A549 (cell line): ENCODE results near the gene PARP15.

Experiments used
- CBX8 ChIP-seq: fragments of 200-600 bp; sonication (generic); IDR thresholded peaks from 2 replicates; pipeline ENCODE4 v1.6.1; 2016
- CHD4 ChIP-seq: fragments of 200-600 bp; sonication (generic); IDR thresholded peaks from 2 replicates; pipeline ENCODE4 v1.6.1; 2016; ENCODE audit warnings: antibody characterized with exemption, mild to moderate bottlenecking, borderline replicate concordance
- EHMT2 ChIP-seq: fragments of 200-600 bp; sonication (generic); IDR thresholded peaks from 2 replicates; pipeline ENCODE4 v1.6.1; 2016; ENCODE audit warnings: antibody characterized with exemption, low read depth, mild to moderate bottlenecking, moderate library complexity
- EP300 ChIP-seq, 2 experiments: fragments of >200 bp; sonication (Bioruptor Twin); formaldehyde crosslinking; IDR thresholded peaks; 2 replicates in 1 of 2; 3 replicates in 1 of 2; pipeline ENCODE4 v1.6.1; 2016 to 2017
- JUNB ChIP-seq: fragments of >200 bp; sonication (Bioruptor Twin); formaldehyde crosslinking; IDR thresholded peaks from 2 replicates; pipeline ENCODE4 v1.6.1; 2016
- NFE2L2 ChIP-seq: fragments of 150-350 bp; conservative IDR thresholded peaks from 2 replicates; pipeline ENCODE4 v1.6.1; 2014; ENCODE audit warnings: low read length
- POLR2A ChIP-seq: IDR thresholded peaks from 2 replicates; pipeline ENCODE4 v1.6.1; 2012; ENCODE audit warnings: mild to moderate bottlenecking, low read length
- RCOR1 ChIP-seq: fragments of 150-350 bp; IDR thresholded peaks from 2 replicates; pipeline ENCODE4 v1.6.1; 2014; ENCODE audit warnings: antibody characterized with exemption, low read length, low read depth
- TP53 ChIP-seq: fragments of 250-450 bp; sonication (Bioruptor Pico); IDR thresholded peaks from 2 replicates; pipeline ENCODE4 v1.5.0; 2021; ENCODE audit warnings: mild to moderate bottlenecking, moderate library complexity
- TF ChIP-seq, protein P1 (sequence below): fragments of >200 bp; sonication (Bioruptor Twin); formaldehyde crosslinking; IDR thresholded peaks from 3 replicates; pipeline ENCODE4 v1.5.1; 2016
- TF ChIP-seq, protein P2 (sequence below): fragments of 200-600 bp; sonication (generic); IDR thresholded peaks from 2 replicates; pipeline ENCODE4 v1.6.1; 2016; ENCODE audit warnings: antibody characterized with exemption, mild to moderate bottlenecking, moderate library complexity

DNA sequence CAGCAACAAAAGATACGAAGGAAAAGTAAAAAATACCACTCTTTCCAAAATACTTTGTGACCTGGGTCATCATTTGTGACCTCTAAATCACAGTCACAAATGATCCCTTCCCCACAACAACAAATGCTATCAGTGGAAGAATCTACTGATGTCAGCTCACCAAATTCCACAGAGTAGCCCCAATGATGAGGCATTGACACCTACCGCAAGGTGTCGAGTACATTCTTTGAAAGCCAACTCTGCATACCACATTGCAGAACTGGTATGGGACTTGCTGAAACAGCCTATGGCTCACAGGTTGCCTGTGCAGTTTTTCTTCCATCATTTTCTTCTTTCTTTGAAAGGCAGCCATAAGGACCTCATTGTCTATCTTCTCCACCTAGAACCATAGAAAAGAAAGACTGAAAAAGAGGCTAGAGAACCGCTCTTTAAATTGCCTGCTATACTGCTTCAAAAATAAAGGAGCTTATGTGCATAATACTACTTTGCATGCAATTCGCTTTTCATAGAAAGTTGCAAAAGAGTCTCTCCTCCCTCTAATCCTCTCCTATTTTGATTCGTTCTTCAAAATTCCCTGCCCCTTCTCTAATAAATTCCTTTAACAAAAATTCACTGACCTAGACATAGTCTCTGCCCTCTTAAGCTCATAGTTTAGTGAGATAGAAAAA is 41.4 kb upstream of the PARP15 start:
- no peak for TF ChIP-seq EP300 (IDR thresholded peaks at IDR 0.05)
- TF ChIP-seq, protein P1, sequence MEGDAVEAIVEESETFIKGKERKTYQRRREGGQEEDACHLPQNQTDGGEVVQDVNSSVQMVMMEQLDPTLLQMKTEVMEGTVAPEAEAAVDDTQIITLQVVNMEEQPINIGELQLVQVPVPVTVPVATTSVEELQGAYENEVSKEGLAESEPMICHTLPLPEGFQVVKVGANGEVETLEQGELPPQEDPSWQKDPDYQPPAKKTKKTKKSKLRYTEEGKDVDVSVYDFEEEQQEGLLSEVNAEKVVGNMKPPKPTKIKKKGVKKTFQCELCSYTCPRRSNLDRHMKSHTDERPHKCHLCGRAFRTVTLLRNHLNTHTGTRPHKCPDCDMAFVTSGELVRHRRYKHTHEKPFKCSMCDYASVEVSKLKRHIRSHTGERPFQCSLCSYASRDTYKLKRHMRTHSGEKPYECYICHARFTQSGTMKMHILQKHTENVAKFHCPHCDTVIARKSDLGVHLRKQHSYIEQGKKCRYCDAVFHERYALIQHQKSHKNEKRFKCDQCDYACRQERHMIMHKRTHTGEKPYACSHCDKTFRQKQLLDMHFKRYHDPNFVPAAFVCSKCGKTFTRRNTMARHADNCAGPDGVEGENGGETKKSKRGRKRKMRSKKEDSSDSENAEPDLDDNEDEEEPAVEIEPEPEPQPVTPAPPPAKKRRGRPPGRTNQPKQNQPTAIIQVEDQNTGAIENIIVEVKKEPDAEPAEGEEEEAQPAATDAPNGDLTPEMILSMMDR: no peak
- no peak for TF ChIP-seq EHMT2
- TF ChIP-seq TP53 (CRISPR knock-in tag): no peak
- TF ChIP-seq POLR2A: no peak
- TF ChIP-seq CBX8: no peak
- TF ChIP-seq NFE2L2: no peak
- TF ChIP-seq, protein P2, sequence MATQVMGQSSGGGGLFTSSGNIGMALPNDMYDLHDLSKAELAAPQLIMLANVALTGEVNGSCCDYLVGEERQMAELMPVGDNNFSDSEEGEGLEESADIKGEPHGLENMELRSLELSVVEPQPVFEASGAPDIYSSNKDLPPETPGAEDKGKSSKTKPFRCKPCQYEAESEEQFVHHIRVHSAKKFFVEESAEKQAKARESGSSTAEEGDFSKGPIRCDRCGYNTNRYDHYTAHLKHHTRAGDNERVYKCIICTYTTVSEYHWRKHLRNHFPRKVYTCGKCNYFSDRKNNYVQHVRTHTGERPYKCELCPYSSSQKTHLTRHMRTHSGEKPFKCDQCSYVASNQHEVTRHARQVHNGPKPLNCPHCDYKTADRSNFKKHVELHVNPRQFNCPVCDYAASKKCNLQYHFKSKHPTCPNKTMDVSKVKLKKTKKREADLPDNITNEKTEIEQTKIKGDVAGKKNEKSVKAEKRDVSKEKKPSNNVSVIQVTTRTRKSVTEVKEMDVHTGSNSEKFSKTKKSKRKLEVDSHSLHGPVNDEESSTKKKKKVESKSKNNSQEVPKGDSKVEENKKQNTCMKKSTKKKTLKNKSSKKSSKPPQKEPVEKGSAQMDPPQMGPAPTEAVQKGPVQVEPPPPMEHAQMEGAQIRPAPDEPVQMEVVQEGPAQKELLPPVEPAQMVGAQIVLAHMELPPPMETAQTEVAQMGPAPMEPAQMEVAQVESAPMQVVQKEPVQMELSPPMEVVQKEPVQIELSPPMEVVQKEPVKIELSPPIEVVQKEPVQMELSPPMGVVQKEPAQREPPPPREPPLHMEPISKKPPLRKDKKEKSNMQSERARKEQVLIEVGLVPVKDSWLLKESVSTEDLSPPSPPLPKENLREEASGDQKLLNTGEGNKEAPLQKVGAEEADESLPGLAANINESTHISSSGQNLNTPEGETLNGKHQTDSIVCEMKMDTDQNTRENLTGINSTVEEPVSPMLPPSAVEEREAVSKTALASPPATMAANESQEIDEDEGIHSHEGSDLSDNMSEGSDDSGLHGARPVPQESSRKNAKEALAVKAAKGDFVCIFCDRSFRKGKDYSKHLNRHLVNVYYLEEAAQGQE: no peak
- no peak for TF ChIP-seq RCOR1
- no peak for TF ChIP-seq JUNB
- no peak for TF ChIP-seq CHD4
